Thoracic aorta (tissue), 2 donors: ENCODE results near the gene ADAMTS2. TPM values are rescaled to one million over a fixed set of nuclear protein-coding genes. Genes with fewer than 3 reads are reported as not detected.

Experiments used
- ATAC-seq: fragments of 150-250 bp; one replicate; pipeline ENCODE4 v1.8.0; 2017; ENCODE audit warnings: low read depth; ENCODE audit not compliant: insufficient number of reproducible peaks, low FRiP score
- DNase-seq: peaks from one replicate; pipeline ENCODE4 v3.0.0-alpha.2; 2020; ENCODE audit warnings: low spot score
- H3K27ac ChIP-seq, 2 donors: fragments of 200-600 bp; sonication (generic); 1 replicate in 1 of 2; 2 replicates in 1 of 2; pipeline ENCODE4 v1.5.1; 2016; ENCODE audit warnings: mild to moderate bottlenecking in 2 of 2, moderate library complexity in 2 of 2
- H3K27me3 ChIP-seq: fragments of 200-600 bp; sonication (generic); replicated peaks from 2 replicates; pipeline ENCODE4 v1.6.0; 2016; ENCODE audit warnings: mild to moderate bottlenecking; ENCODE audit not compliant: insufficient read depth
- H3K36me3 ChIP-seq: fragments of 200-600 bp; sonication (generic); one replicate; pipeline ENCODE4 v1.5.1; 2016
- H3K4me1 ChIP-seq, 2 donors: fragments of 200-600 bp; sonication (generic); 1 replicate in 1 of 2; 2 replicates in 1 of 2; pipeline versions ENCODE4 v1.5.1 to v1.6.0; 2016; ENCODE audit warnings: low read depth in 2 of 2, mild to moderate bottlenecking in 1 of 2; ENCODE audit not compliant: control insufficient read depth in 1 of 2
- H3K4me3 ChIP-seq: fragments of 200-600 bp; sonication (generic); 2 replicates; pipeline ENCODE4 v1.5.1; 2016; ENCODE audit warnings: mild to moderate bottlenecking
- H3K9me3 ChIP-seq: fragments of 200-600 bp; sonication (generic); 2 replicates; pipeline ENCODE4 v1.5.1; 2016
- CTCF ChIP-seq: fragments of 200-600 bp; sonication (generic); IDR thresholded peaks from one replicate; pipeline ENCODE4 v1.5.1; 2019; ENCODE audit warnings: antibody characterized with exemption
- total RNA-seq, 2 donors: library from RNA; depleted of rRNA; stranded (reverse); fragments of >200 nt; gene quantifications; one replicate each; pipeline versions ENCODE4 v1.1.0 to v1.2.3, GENCODE V29; 2016

Gene ADAMTS2
- total RNA-seq, 2 donors from 2014 or later = 34.4 to 60.7 TPM

GRCh38 chr5:179143446-179143845 lies 201.8 kb downstream of the ADAMTS2 start:
- no peaks in the 10 kb centered on the region for H3K9me3 ChIP-seq
- no peak overlapping the region for H3K27ac ChIP-seq
- no peaks in the 10 kb centered on the region for H3K36me3 ChIP-seq
- H3K4me1 ChIP-seq = no peaks in the 10 kb centered on the region
- DNase-seq (no peak), ATAC-seq (no peak)
- H3K4me3 ChIP-seq = no peak overlapping the region
- no peak for TF ChIP-seq CTCF
- no peaks in the 10 kb centered on the region for H3K27me3 ChIP-seq

GRCh38 chr5:179142434-179143198 lies 202.6 kb downstream of the ADAMTS2 start:
- no peak for ATAC-seq
- DNase-seq = no peak
- Histone ChIP-seq H3K27me3 (no peaks in the 10 kb centered on the region), H3K27ac (no peak overlapping the region), H3K36me3 (no peaks in the 10 kb centered on the region), H3K9me3 (no peaks in the 10 kb centered on the region), H3K4me3 (no peak overlapping the region), H3K4me1 (no peaks in the 10 kb centered on the region)
- TF ChIP-seq CTCF = no peak

DNA sequence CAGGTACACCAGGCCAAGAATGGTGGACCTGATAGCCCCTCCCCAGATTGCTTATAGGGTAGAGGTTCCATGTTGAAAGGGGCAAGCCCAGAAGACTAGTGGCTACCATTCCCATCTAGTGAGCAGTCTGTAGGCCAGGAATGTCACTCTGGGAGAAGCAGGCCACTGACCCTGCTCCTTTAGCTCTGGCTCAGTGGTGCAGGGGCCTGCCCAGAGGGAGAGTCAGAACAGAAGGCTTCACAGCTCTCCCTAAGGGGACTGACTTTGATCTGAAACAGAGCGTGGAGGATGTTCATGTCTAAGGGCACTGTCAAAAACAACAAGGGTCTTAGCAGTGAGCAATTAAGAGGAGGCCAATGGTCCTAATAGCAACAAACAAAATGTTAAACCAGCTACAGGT lies 203.4 kb downstream of the ADAMTS2 start:
- DNase-seq (no peak), ATAC-seq (no peak)
- H3K36me3 ChIP-seq = no peaks in the 10 kb centered on the region
- no peak overlapping the region for H3K27ac ChIP-seq
- H3K9me3 ChIP-seq = no peaks in the 10 kb centered on the region
- H3K4me3 ChIP-seq = no peak overlapping the region
- H3K27me3 ChIP-seq = no peaks in the 10 kb centered on the region
- TF ChIP-seq CTCF = no peak
- H3K4me1 ChIP-seq = no peaks in the 10 kb centered on the region

- no peaks in the 10 kb centered on the region for H3K36me3 ChIP-seq
- ATAC-seq = no peak
- no peak for TF ChIP-seq CTCF
- no peaks in the 10 kb centered on the region for H3K27me3 ChIP-seq
- no peaks in the 10 kb centered on the region for H3K9me3 ChIP-seq
- DNase-seq = no peak
- no peaks in the 10 kb centered on the region for H3K4me1 ChIP-seq
- no peak overlapping the region for H3K4me3 ChIP-seq
- no peak overlapping the region for H3K27ac ChIP-seq
These were observed 205.0 kb downstream of the ADAMTS2 start for GRCh38 chr5:179140293-179140692.

- Histone ChIP-seq H3K36me3 (no peaks in the 10 kb centered on the region), H3K27ac (no peak overlapping the region), H3K4me1 (no peaks in the 10 kb centered on the region), H3K4me3 (no peak overlapping the region), H3K27me3 (no peaks in the 10 kb centered on the region), H3K9me3 (no peaks in the 10 kb centered on the region)
- no peak for TF ChIP-seq CTCF
- ATAC-seq (no peak), DNase-seq (no peak)
These were observed 205.4 kb downstream of the ADAMTS2 start for GRCh38 chr5:179139936-179140235.
